H1 (cell line): ENCODE data around the gene PPP2R2C. TPM values are rescaled to one million over a fixed set of nuclear protein-coding genes. Genes with fewer than 3 reads are reported as not detected.

Experiments
- CTCF ChIA-PET: fragments of 300-600 bp; sonication (Branson Sonifier 250); formaldehyde crosslinking; loops from one replicate; lab custom pipeline; 2021; ENCODE audit not compliant: partially characterized antibody; lab: Charles Lee
- POLR2A ChIA-PET: fragments of 300-600 bp; sonication (Branson Sonifier 250); formaldehyde crosslinking; loops from one replicate; lab custom pipeline; 2021; ENCODE audit warnings: inconsistent platforms; ENCODE audit not compliant: partially characterized antibody; lab: Charles Lee
- DNase-seq, 2 experiments: peaks; one replicate each; pipeline versions ENCODE4 v3.0.0 to v3.0.0-alpha.2; 2010 to 2022; ENCODE audit warnings: low spot score in 2 of 2, low read depth in 1 of 2, mixed read lengths in 1 of 2
- FAIRE-seq: peaks from 2 replicates; lab custom pipeline; 2011; peaks lifted over from hg19 to GRCh38; lab: Jason Lieb, UNC
- H2AFZ ChIP-seq: 2 replicates; pipeline ENCODE4 v1.8.1; 2012; ENCODE audit warnings: low read length, inconsistent platforms
- H2AK5ac ChIP-seq: 2 replicates; pipeline ENCODE4 v1.6.1; 2013; ENCODE audit warnings: low read depth, low read length
- H2BK120ac ChIP-seq: replicated peaks from 2 replicates; pipeline ENCODE3; 2013; ENCODE audit warnings: low read depth, low read length, inconsistent platforms
- H2BK12ac ChIP-seq: 2 replicates; pipeline ENCODE4 v1.6.1; 2013; ENCODE audit warnings: low read depth, low read length
- H2BK15ac ChIP-seq: 2 replicates; pipeline ENCODE4 v1.6.1; 2013; ENCODE audit warnings: low read length
- H2BK20ac ChIP-seq: 2 replicates; pipeline ENCODE4 v1.6.1; 2013; ENCODE audit warnings: low read length
- H2BK5ac ChIP-seq: 2 replicates; pipeline ENCODE4 v1.6.1; 2013; ENCODE audit warnings: low read depth, low read length
- H3K14ac ChIP-seq: 2 replicates; pipeline ENCODE4 v1.6.1; 2013; ENCODE audit warnings: inconsistent platforms; ENCODE audit not compliant: insufficient read length
- H3K18ac ChIP-seq: 2 replicates; pipeline ENCODE4 v1.6.1; 2013; ENCODE audit warnings: low read length; ENCODE audit errors: extremely low read depth
- H3K23ac ChIP-seq: 2 replicates; pipeline ENCODE4 v1.6.1; 2013; ENCODE audit warnings: inconsistent platforms; ENCODE audit not compliant: insufficient read length
- H3K23me2 ChIP-seq: 2 replicates; pipeline ENCODE4 v1.6.1; 2013; ENCODE audit warnings: low read depth, low read length
- H3K27ac ChIP-seq: 2 replicates; pipeline ENCODE4 v1.6.1; 2011; ENCODE audit warnings: low read depth, low read length, inconsistent platforms
- H3K27me3 ChIP-seq, 4 experiments: replicated peaks in 1 of 4; 1 replicate in 1 of 4; 2 replicates in 3 of 4; pipeline versions ENCODE4 v1.6.1 to v1.8.1; 2011 to 2013; ENCODE audit warnings: low read length in 3 of 4, mild to moderate bottlenecking in 3 of 4, inconsistent platforms in 2 of 4, mixed read lengths in 2 of 4, moderate library complexity in 1 of 4; ENCODE audit not compliant: control insufficient read depth in 3 of 4, insufficient read depth in 3 of 4; ENCODE audit errors: extremely low read depth in 1 of 4
- H3K36me3 ChIP-seq, 4 experiments: 2 replicates each; pipeline versions ENCODE4 v1.6.1 to v1.8.1; 2011 to 2013; ENCODE audit warnings: mild to moderate bottlenecking in 4 of 4, low read length in 3 of 4, moderate library complexity in 2 of 4, control low read depth in 1 of 4, inconsistent platforms in 1 of 4; ENCODE audit not compliant: insufficient read depth in 4 of 4, control insufficient read depth in 2 of 4
- H3K4ac ChIP-seq: replicated peaks from 2 replicates; pipeline ENCODE3; 2013; ENCODE audit warnings: low read length, low read depth, mixed read lengths, inconsistent platforms; ENCODE audit not compliant: insufficient read length
- H3K4me1 ChIP-seq, 4 experiments: replicated peaks in 1 of 4; 1 replicate in 1 of 4; 2 replicates in 3 of 4; pipeline versions ENCODE4 v1.6.1 to v1.8.1; 2011 to 2013; ENCODE audit warnings: low read length in 3 of 4, inconsistent platforms in 2 of 4, mixed read lengths in 1 of 4; ENCODE audit not compliant: insufficient read depth in 4 of 4, control insufficient read depth in 3 of 4
- H3K4me2 ChIP-seq, 2 experiments: 2 replicates each; pipeline versions ENCODE4 v1.6.1 to v1.8.1; 2011 to 2013; ENCODE audit warnings: low read depth in 2 of 2, low read length in 2 of 2, control low read depth in 1 of 2, inconsistent platforms in 1 of 2, mild to moderate bottlenecking in 1 of 2; ENCODE audit not compliant: insufficient read depth in 1 of 2
- H3K4me3 ChIP-seq, 4 experiments: fragments of 200-600, 300-600 bp in 1 of 4; sonication (generic), shearing (Covaris generic), sonication (Bioruptor Twin) in 1 of 4; 2 replicates each; pipeline versions ENCODE4 v1.5.1 to v1.8.1; 2011 to 2016; ENCODE audit warnings: low read length in 4 of 4, low read depth in 3 of 4, control low read depth in 2 of 4, inconsistent platforms in 2 of 4, mild to moderate bottlenecking in 2 of 4, mixed read lengths in 1 of 4, moderate library complexity in 1 of 4; ENCODE audit not compliant: insufficient read depth in 2 of 4; ENCODE audit errors: extremely low read depth in 1 of 4
- H3K56ac ChIP-seq: replicated peaks from 2 replicates; pipeline ENCODE3; 2013; ENCODE audit warnings: low read depth, mild to moderate bottlenecking, mixed read lengths, low read length, inconsistent platforms; ENCODE audit not compliant: insufficient read length
- H3K79me1 ChIP-seq: 2 replicates; pipeline ENCODE4 v1.6.1; 2013; ENCODE audit warnings: low read depth, low read length, control low read depth
- H3K79me2 ChIP-seq, 2 experiments: 2 replicates each; pipeline versions ENCODE4 v1.6.1 to v1.8.1; 2012 to 2013; ENCODE audit warnings: low read length in 2 of 2, mild to moderate bottlenecking in 2 of 2, inconsistent platforms in 1 of 2; ENCODE audit not compliant: insufficient read depth in 2 of 2, control insufficient read depth in 1 of 2
- H3K9ac ChIP-seq, 4 experiments: replicated peaks in 1 of 4; 1 replicate in 1 of 4; 2 replicates in 3 of 4; pipeline versions ENCODE4 v1.6.1 to v1.8.1; 2011 to 2013; ENCODE audit warnings: low read depth in 3 of 4, low read length in 3 of 4, control low read depth in 2 of 4, mild to moderate bottlenecking in 2 of 4, moderate library complexity in 2 of 4, inconsistent platforms in 1 of 4; ENCODE audit errors: extremely low read depth in 1 of 4
- H3K9me3 ChIP-seq, 2 experiments: 2 replicates each; pipeline versions ENCODE4 v1.6.1 to v1.8.1; 2012 to 2013; ENCODE audit warnings: mild to moderate bottlenecking in 2 of 2, moderate library complexity in 2 of 2, control low read depth in 1 of 2, inconsistent platforms in 1 of 2, low read depth in 1 of 2, low read length in 1 of 2, mixed read lengths in 1 of 2; ENCODE audit not compliant: insufficient read depth in 2 of 2
- H4K20me1 ChIP-seq, 2 experiments: replicated peaks in 1 of 2; 2 replicates each; pipeline versions ENCODE3 to v1.8.1; 2011 to 2013; ENCODE audit warnings: inconsistent platforms in 2 of 2, low read length in 2 of 2, mild to moderate bottlenecking in 1 of 2; ENCODE audit not compliant: insufficient read depth in 2 of 2, control insufficient read depth in 1 of 2
- H4K5ac ChIP-seq: 2 replicates; pipeline ENCODE4 v1.6.1; 2013; ENCODE audit warnings: low read length, low read depth, mixed read lengths, inconsistent platforms; ENCODE audit not compliant: insufficient read length
- H4K8ac ChIP-seq: 2 replicates; pipeline ENCODE4 v1.8.0; 2013; ENCODE audit warnings: mild to moderate bottlenecking, moderate library complexity, low read length, inconsistent platforms; ENCODE audit not compliant: insufficient read depth; ENCODE audit errors: extremely low read depth
- H4K91ac ChIP-seq: replicated peaks from 2 replicates; pipeline ENCODE3; 2013; ENCODE audit warnings: low read length, mixed read lengths, inconsistent platforms; ENCODE audit not compliant: insufficient read length
- CBX5 ChIP-seq: fragments of 300-800, 300-1000 bp; sonication (generic); IDR thresholded peaks from 2 replicates; pipeline ENCODE4 v1.7.1; 2016; ENCODE audit warnings: antibody characterized with exemption, low read length, low read depth
- CHD2 ChIP-seq: IDR thresholded peaks from 2 replicates; pipeline ENCODE4 v1.6.1; 2012; ENCODE audit warnings: low read length, improper control_type of control experiment
- FOSL1 ChIP-seq: IDR thresholded peaks from 2 replicates; pipeline ENCODE4 v1.6.1; 2011; ENCODE audit warnings: mild to moderate bottlenecking, low read depth, low read length, moderate library complexity; ENCODE audit not compliant: insufficient read depth
- GTF2F1 ChIP-seq: IDR thresholded peaks from 2 replicates; pipeline ENCODE4 v1.6.1; 2012; ENCODE audit warnings: low read depth, low read length, improper control_type of control experiment, borderline replicate concordance
- POU5F1 ChIP-seq: IDR thresholded peaks from 2 replicates; pipeline ENCODE4 v1.6.1; 2011; ENCODE audit warnings: low read depth, mild to moderate bottlenecking, low read length, moderate library complexity
- RAD21 ChIP-seq, 2 experiments: IDR thresholded peaks in 1 of 2; conservative IDR thresholded peaks in 1 of 2; 2 replicates each; pipeline ENCODE4 v1.6.1; 2011; ENCODE audit warnings: low read depth in 2 of 2, low read length in 2 of 2, improper control_type of control experiment in 1 of 2, inconsistent platforms in 1 of 2, mild to moderate bottlenecking in 1 of 2, moderate library complexity in 1 of 2
- TBP ChIP-seq: IDR thresholded peaks from 2 replicates; pipeline ENCODE4 v1.6.1; 2011; ENCODE audit warnings: low read depth, low read length, improper control_type of control experiment
- WGBS, 2 experiments: shearing (Covaris generic) in 1 of 2; methylation state at CpG; one replicate each; pipeline versions ENCODE4 v1.1.6 to v1.1.7; 2013 to 2015; ENCODE audit warnings: low lambda C conversion rate in 2 of 2, mixed read lengths in 2 of 2, inconsistent platforms in 1 of 2, low coverage in 1 of 2, missing lambda C conversion rate in 1 of 2; ENCODE audit not compliant: insufficient replicate concordance in 2 of 2, insufficient coverage in 1 of 2, insufficient read length in 1 of 2; ENCODE audit errors: extremely low coverage in 1 of 2, missing lambda C conversion rate in 1 of 2; 5-methylcytosine and 5-hydroxymethylcytosine counted together
- polyA plus RNA-seq, 7 experiments: library from polyadenylated mRNA; depleted of rRNA in 3 of 7; stranded (reverse) in 5 of 7; unstranded in 2 of 7; fragments of >200 nt in 5 of 7; fragments of 200-250 nt in 2 of 7; gene quantifications; 1 replicate in 5 of 7; 2 replicates in 1 of 7; 4 replicates in 1 of 7; pipeline versions ENCODE4 v1.2.1 to v1.2.3, GENCODE V29; 2011 to 2013; ENCODE audit warnings: missing spikeins in 2 of 7, mixed read lengths in 2 of 7
- total RNA-seq: library from RNA; stranded (reverse); fragmentation: NEBNext Ultra II Directional; extraction: Animal tissue kit (Norgen Biotek cat#: 25700); gene quantifications from 2 replicates; pipeline ENCODE4 v1.2.1, GENCODE V29; 2021

Gene PPP2R2C
- total and polyA plus RNA-seq, 2 of the 8 experiments (the other 6 are each of a cell fraction or from before 2014, with no cell fraction given): 6.4 TPM

- Histone ChIP-seq H2BK5ac (no peak overlapping the region), H2BK12ac (no peak overlapping the region), H3K4me3 (no peak overlapping the region), H3K23me2 (no peaks in the 10 kb centered on the region), H4K8ac (no peak overlapping the region), H3K79me2 (no peaks in the 10 kb centered on the region), H3K56ac (no peak overlapping the region), H3K4ac (no peak overlapping the region), H3K4me1 (peaks cover 3 to 8% (median 5%) of the 10 kb centered on the region in 4 experiments; a peak in 5 of 7 replicates), H3K9ac (no peak overlapping the region), H3K79me1 (no peaks in the 10 kb centered on the region), H3K4me2 (no peak overlapping the region), H4K20me1 (peaks cover 2 to 12% of the 10 kb centered on the region in 2 experiments), H3K27me3 (0 out of 7 replicates have a peak, but pooled peaks cover 0 to 2% (median 0%) of the 10 kb centered on the region in 4 experiments), H4K5ac (no peak overlapping the region), H3K36me3 (no peaks in the 10 kb centered on the region), H2BK15ac (no peak overlapping the region), H2BK20ac (no peak overlapping the region), H3K23ac (no peak overlapping the region), H3K18ac (no peak overlapping the region), H3K9me3 (no peaks in the 10 kb centered on the region), H3K27ac (no peak overlapping the region), H2AFZ (no peak overlapping the region), H2AK5ac (no peak overlapping the region), H2BK120ac (no peak overlapping the region), H3K14ac (no peak overlapping the region), H4K91ac (no peak overlapping the region)
- DNase-seq (no peak), FAIRE-seq (no peak)
- WGBS, 2 experiments: 88% methylated on average over 6 of the region's 6 CpGs; no CpG with 5 or more reads in 1 of the 2 experiments
- no peak for TF ChIP-seq RAD21 (IDR thresholded peaks at IDR 0.05 in 1 of 2, conservative IDR thresholded peaks at IDR 0.05 in 1 of 2; ENCODE audit: low read depth in 2 of 2, low read length in 2 of 2)
- TF ChIP-seq TBP: no peak
- no peak for TF ChIP-seq CHD2
- no peak for TF ChIP-seq GTF2F1
- no peak for TF ChIP-seq POU5F1
- TF ChIP-seq CBX5: no peak
- no peak for TF ChIP-seq FOSL1
- ChIA-PET CTCF (interaction anchor here (0.6 to 4.1 kb wide), 5 partner anchors 17 to 804 kb away, joined by 3 to 21 read pairs (median 6); no protein-coding TSS in a partner anchor), POLR2A (no interaction called here)
These were observed 108.3 kb downstream of the PPP2R2C start for GRCh38 chr4:6364146-6364545.
